OCI-LY7 (cell line): Measurements from ENCODE around the gene POLR1E. TPM values are rescaled to one million over a fixed set of nuclear protein-coding genes. Genes with fewer than 3 reads are reported as not detected.

Experiments
- BruUV-seq: library from RNA; stranded (reverse); fragments of 400-500 nt; replicated peaks from 2 replicates; lab custom pipeline; 2021; lab: Mats Ljungman, UMichigan
- CTCF ChIA-PET: fragments of 300-600 bp; sonication (Branson Sonifier 250); formaldehyde crosslinking; loops from one replicate; lab custom pipeline; 2022; ENCODE audit warnings: antibody characterized with exemption; ENCODE audit not compliant: unreplicated experiment; lab: Charles Lee
- POLR2A ChIA-PET: fragments of 300-600 bp; sonication (Branson Sonifier 250); formaldehyde crosslinking; loops from one replicate; lab custom pipeline; 2022; ENCODE audit warnings: antibody characterized with exemption; lab: Charles Lee
- DNase-seq: peaks from one replicate; pipeline ENCODE4 v3.0.0-alpha.2; 2015; ENCODE audit warnings: low spot score
- H2AFZ ChIP-seq: fragments of 200-600 bp; sonication (generic), shearing (Covaris generic); 2 replicates; pipeline ENCODE4 v1.6.1; 2014; ENCODE audit warnings: mild to moderate bottlenecking, antibody characterized with exemption, low read length, moderate library complexity
- H3K27ac ChIP-seq: fragments of 200-600 bp; sonication (generic); 2 replicates; pipeline ENCODE4 v1.5.1; 2014; ENCODE audit warnings: mixed run types, low read depth, mild to moderate bottlenecking, moderate library complexity, low read length, inconsistent platforms; ENCODE audit not compliant: poor library complexity, severe bottlenecking
- H3K36me3 ChIP-seq: fragments of 200-600 bp; sonication (generic); 2 replicates; pipeline ENCODE4 v1.6.1; 2014; ENCODE audit warnings: mild to moderate bottlenecking, antibody characterized with exemption, low read length, moderate library complexity, mixed read lengths; ENCODE audit not compliant: insufficient read depth
- H3K4me1 ChIP-seq: fragments of 200-600 bp; sonication (generic); 2 replicates; pipeline ENCODE4 v1.5.1; 2014; ENCODE audit warnings: mild to moderate bottlenecking, low read length; ENCODE audit not compliant: insufficient read depth, poor library complexity, severe bottlenecking
- H3K4me2 ChIP-seq: fragments of 200-600 bp; sonication (generic); 2 replicates; pipeline ENCODE4 v1.6.1; 2014; ENCODE audit warnings: mild to moderate bottlenecking, low read length
- H3K4me3 ChIP-seq: fragments of 200-600 bp; sonication (generic); 2 replicates; pipeline ENCODE4 v1.5.1; 2014; ENCODE audit warnings: mild to moderate bottlenecking, low read depth, low read length; ENCODE audit not compliant: poor library complexity, severe bottlenecking
- H3K79me2 ChIP-seq: fragments of 200-600 bp; sonication (generic); 2 replicates; pipeline ENCODE4 v1.6.1; 2016; ENCODE audit warnings: low read depth, mild to moderate bottlenecking, low read length, moderate library complexity, mixed read lengths; ENCODE audit not compliant: insufficient read depth
- H3K9me2 ChIP-seq: fragments of 200-600 bp; sonication (generic); 2 replicates; pipeline ENCODE4 v1.6.1; 2016; ENCODE audit warnings: mild to moderate bottlenecking, low read length, mixed read lengths; ENCODE audit not compliant: insufficient read depth
- H3K9me3 ChIP-seq: fragments of 200-600 bp; sonication (generic); 2 replicates; pipeline ENCODE4 v1.6.1; 2014; ENCODE audit warnings: mild to moderate bottlenecking, mixed run types, low read length, mixed read lengths
- H4K20me1 ChIP-seq: fragments of 200-600 bp; sonication (generic); 2 replicates; pipeline ENCODE4 v1.6.1; 2014; ENCODE audit warnings: mild to moderate bottlenecking, antibody characterized with exemption, low read length, moderate library complexity, mixed read lengths; ENCODE audit not compliant: insufficient read depth
- EZH2phosphoT487 ChIP-seq: fragments of 200-600 bp; sonication (generic); IDR thresholded peaks from 2 replicates; pipeline ENCODE4 v1.6.1; 2018; ENCODE audit warnings: low read depth, borderline replicate concordance, mild to moderate bottlenecking, mixed run types, antibody characterized with exemption, low read length, moderate library complexity, mixed read lengths
- intact Hi-C: fragments of 100-400 bp; cut with micrococcal nuclease; formaldehyde crosslinking; loops from one replicate; pipeline ENCODE4 v1.10.0; 2022; ENCODE audit not compliant: unreplicated experiment
- total RNA-seq, 2 experiments: library from RNA; depleted of rRNA in 1 of 2; stranded (reverse); fragments of >200 nt in 1 of 2; shearing (Covaris generic) in 1 of 2; gene quantifications; 2 replicates each; pipeline ENCODE4 v1.2.3, GENCODE V29; 2014 to 2022
- TF ChIP-seq, protein P1 (sequence below): fragments of 200-600 bp; sonication (generic); conservative IDR thresholded peaks from 2 replicates; pipeline ENCODE4 v1.5.1; 2014; ENCODE audit warnings: mild to moderate bottlenecking, antibody characterized with exemption, low read length, moderate library complexity, mixed read lengths

POLR1E gene
- total RNA-seq, 2 experiments from 2014 or later, result 44.3 to 47.6 TPM

DNA sequence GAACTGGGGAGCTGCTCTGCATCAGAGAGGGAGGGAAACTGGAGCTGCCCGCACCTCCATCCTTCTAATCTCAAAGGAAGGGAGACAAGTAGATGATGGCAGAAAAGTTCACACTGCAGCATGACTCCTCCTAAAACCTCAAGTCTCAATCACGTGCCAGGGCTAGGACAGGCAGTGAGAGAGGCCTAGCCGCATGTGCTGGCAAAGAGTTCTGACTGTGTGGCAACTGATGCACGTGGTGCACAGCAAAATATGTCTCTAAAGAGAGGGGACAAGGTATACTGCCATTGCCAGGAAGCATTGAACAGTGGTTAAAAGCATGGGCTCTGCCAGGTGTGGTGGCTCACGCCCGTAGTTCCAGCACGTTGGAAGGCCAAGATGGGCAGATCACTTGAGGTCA is 52.4 kb downstream of the POLR1E start:
- H3K4me2 ChIP-seq, result no peak overlapping the region
- TF ChIP-seq, protein P1, sequence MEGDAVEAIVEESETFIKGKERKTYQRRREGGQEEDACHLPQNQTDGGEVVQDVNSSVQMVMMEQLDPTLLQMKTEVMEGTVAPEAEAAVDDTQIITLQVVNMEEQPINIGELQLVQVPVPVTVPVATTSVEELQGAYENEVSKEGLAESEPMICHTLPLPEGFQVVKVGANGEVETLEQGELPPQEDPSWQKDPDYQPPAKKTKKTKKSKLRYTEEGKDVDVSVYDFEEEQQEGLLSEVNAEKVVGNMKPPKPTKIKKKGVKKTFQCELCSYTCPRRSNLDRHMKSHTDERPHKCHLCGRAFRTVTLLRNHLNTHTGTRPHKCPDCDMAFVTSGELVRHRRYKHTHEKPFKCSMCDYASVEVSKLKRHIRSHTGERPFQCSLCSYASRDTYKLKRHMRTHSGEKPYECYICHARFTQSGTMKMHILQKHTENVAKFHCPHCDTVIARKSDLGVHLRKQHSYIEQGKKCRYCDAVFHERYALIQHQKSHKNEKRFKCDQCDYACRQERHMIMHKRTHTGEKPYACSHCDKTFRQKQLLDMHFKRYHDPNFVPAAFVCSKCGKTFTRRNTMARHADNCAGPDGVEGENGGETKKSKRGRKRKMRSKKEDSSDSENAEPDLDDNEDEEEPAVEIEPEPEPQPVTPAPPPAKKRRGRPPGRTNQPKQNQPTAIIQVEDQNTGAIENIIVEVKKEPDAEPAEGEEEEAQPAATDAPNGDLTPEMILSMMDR, result no peak
- no peak for TF ChIP-seq EZH2phosphoT487
- POLR2A ChIA-PET, result interaction anchor here (0.9 kb wide), 1 partner anchor 53 kb away, joined by 3 read pairs; the partner anchor contains the start of gene POLR1E
- intact Hi-C loops, result no loop called here
- no peak for DNase-seq
- H4K20me1 ChIP-seq, result no peaks in the 10 kb centered on the region
- H3K4me1 ChIP-seq, result no peaks in the 10 kb centered on the region
- no peaks in the 10 kb centered on the region for H3K79me2 ChIP-seq
- peaks cover 52% of the 10 kb centered on the region for H3K36me3 ChIP-seq
- H2AFZ ChIP-seq, result no peak overlapping the region
- H3K27ac ChIP-seq, result no peak overlapping the region
- H3K9me3 ChIP-seq, result no peaks in the 10 kb centered on the region
- no TSS peak for BruUV-seq
- H3K4me3 ChIP-seq, result no peak overlapping the region
- CTCF ChIA-PET, result no interaction called here
- H3K9me2 ChIP-seq, result no peaks in the 10 kb centered on the region

DNA sequence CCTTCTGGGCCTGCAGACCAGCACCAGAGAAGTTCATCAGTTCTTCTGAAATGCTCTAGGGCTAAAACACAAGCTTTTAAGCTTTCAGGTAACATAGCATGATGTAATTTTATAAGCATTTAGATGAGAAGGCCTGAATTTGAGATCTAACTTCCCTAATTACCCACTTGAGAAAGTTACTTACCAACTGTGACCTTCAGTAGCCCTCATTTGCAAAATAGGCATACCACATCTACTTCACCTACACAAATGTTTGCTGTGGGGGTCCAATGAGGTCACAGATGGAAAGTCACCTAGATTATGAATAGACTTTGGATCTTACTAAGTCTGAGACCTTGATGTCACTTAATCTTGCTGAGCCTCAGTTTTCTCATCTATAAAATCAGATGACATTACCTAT is 53.9 kb downstream of the POLR1E start:
- intact Hi-C loops, result no loop called here
- H2AFZ ChIP-seq, result no peak overlapping the region
- H3K9me3 ChIP-seq, result no peaks in the 10 kb centered on the region
- peaks cover 52% of the 10 kb centered on the region for H3K36me3 ChIP-seq
- H3K9me2 ChIP-seq, result no peaks in the 10 kb centered on the region
- no peaks in the 10 kb centered on the region for H3K4me1 ChIP-seq
- POLR2A ChIA-PET, result no interaction called here
- no peak overlapping the region for H3K4me3 ChIP-seq
- TF ChIP-seq EZH2phosphoT487, result no peak
- TF ChIP-seq, protein P1, result no peak
- no TSS peak for BruUV-seq
- no peak overlapping the region for H3K27ac ChIP-seq
- no peak for DNase-seq
- no peaks in the 10 kb centered on the region for H4K20me1 ChIP-seq
- CTCF ChIA-PET, result no interaction called here
- H3K4me2 ChIP-seq, result no peak overlapping the region
- H3K79me2 ChIP-seq, result no peaks in the 10 kb centered on the region

DNA sequence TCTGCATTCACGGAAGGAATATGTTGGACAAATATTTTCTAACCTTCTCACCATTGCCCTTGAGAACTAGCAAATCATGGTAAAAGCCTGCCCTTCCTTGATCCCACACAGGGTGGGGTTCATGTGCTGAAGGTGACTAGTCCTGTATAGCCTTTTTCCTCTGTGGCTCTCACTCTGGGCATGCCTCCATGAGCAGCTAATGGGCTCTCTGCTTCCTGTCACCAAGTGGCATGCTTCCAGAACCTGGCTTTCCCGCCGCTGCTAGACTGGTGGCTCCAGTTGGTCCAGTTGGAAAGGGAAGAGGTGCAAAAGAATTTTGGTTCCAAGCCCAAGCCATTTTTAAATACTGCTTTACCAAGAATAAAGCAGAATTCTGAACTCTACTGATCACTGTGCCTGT is 54.9 kb downstream of the POLR1E start:
- no peaks in the 10 kb centered on the region for H3K79me2 ChIP-seq
- no peaks in the 10 kb centered on the region for H4K20me1 ChIP-seq
- H2AFZ ChIP-seq, result no peak overlapping the region
- no peak for TF ChIP-seq EZH2phosphoT487
- TF ChIP-seq, protein P1, result no peak
- no peak overlapping the region for H3K4me3 ChIP-seq
- H3K4me1 ChIP-seq, result no peaks in the 10 kb centered on the region
- BruUV-seq, result no TSS peak
- no peaks in the 10 kb centered on the region for H3K9me3 ChIP-seq
- H3K4me2 ChIP-seq, result no peak overlapping the region
- intact Hi-C loops, result no loop called here
- ChIA-PET CTCF (no interaction called here), POLR2A (interaction anchor here (0.7 kb wide), 1 partner anchor 532 kb away, joined by 3 read pairs; no protein-coding TSS in a partner anchor)
- DNase-seq, result no peak
- H3K9me2 ChIP-seq, result no peaks in the 10 kb centered on the region
- H3K27ac ChIP-seq, result no peak overlapping the region
- H3K36me3 ChIP-seq, result peaks cover 51% of the 10 kb centered on the region
